GM19452 (cell line): ENCODE measurements around the gene FNIP2.
A peak's percentile ranks its signal among the peaks of the same experiment; 100 is the strongest.
"Not testable (repeated sequence)": the region's sequence is repeated elsewhere in the genome, so short reads cannot be mapped to it uniquely, and the experiment has no call there.

ENCODE experiments used
- ATAC-seq: cut with Tn5 transposase; IDR thresholded peaks from one replicate; pipeline ENCODE4 v1.9.1; 2021; ENCODE audit not compliant: unreplicated experiment

Gene FNIP2

DNA sequence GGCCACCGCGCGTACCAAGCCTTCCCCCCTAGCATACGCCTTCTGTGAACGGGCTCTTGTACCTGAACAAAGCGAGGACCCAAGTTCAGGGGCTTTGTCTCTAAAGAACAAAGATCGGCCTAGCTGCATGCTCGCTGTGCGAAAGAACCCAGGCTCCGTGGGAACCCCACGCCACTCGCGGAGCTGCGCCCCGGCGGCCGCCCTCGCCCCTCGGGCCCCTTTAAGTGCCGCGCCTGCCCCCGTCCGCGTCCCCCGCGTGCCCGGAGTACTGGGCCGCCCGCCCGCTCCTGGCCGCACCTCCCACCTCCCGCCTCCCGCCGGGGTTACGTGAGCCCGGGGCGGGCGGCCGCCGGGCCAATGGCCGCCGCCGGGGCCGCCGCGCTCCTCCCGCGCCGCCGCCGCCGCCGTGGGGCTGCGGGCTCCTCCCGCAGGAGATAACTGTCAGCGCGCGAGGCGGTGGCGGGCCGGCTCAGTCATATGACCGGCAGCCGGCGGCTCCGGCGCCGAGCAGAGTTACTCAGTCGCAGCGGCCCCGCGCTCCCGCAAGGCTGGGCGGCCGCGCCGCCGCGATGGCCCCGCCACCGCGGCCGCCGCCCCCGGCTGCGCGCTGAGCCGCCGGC, at the start of gene FNIP2:
Gene FNIP2, plus strand, starts transcription at position 472 of the 620 bp plus-strand sequence. CDS start 187 bp downstream, outside the sequence.
- peak; percentile 77 for ATAC-seq

GRCh38 chr4:158721680-158722079, 47.1 kb upstream of the FNIP2 start:
- no peak for ATAC-seq

GRCh38 chr4:158722291-158722916, 46.4 kb upstream of the FNIP2 start:
- peak; percentile 7 for ATAC-seq

DNA sequence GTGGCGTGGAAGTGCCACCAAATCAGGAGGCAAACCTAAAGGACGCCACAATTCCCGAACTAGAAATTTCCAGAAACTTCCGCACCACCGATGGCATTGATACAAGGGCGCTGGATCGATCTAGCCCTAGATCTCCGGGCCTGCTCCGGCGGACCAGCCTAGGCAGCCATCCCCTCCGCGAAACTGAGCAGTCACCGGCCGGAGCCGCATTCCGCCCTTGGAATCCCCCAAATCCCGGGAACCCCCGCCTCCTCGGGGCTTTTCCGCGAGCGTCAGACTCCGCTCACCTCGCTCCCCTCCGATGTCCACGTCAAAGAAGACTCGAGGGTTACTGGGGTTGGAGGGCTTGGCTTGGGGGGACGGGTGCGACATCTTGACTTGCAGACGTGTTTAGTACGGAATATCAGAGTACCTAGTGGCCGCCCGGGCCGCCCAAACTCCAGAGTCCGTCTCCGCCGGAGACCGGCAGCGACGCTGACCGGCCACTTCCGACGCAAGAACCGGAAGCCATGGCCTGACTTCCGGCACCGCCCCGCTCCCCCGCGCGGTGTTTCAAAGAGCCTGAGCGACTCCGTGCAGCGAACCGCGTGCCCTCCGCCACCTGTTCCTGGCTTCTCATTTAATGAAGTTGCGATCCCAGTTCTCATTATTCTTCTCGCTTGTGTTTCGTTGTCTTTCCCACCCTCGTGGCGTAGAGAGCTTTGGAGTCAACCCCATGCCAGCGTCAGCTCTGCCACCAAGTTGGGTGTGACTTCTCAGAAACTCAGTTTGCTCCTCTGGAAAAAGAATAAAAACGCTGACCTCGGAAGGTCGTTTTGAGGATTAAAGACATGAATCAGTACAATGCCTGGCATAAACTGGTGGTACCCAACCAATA, 45.7 kb upstream of the FNIP2 start, which contains the start of gene PPID:
Gene PPID, minus strand, starts transcription at position 480 of the 877 bp plus-strand sequence. Its CDS starts 108 bp downstream, at position 372.
- ATAC-seq = peak; percentile 96

DNA sequence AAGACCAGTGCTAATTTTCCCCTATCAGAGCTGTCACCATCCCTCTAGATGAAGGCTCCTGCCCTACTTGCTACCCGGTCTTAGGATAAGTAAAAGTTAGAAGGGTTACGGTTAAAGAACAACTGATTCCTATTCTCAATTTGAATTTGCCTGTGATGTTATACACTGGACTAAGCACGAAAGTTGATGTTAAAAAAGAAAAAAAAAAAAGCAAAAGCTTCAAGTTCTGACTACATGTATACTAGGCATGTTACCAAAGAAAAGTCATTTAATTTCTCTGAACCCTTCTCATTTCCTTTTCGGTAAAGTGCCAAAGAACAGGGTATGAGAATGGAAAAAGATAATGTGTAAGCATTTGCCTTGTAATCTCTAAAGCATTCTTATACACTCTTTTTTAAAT, 44.2 kb upstream of the FNIP2 start:
- ATAC-seq = no peak

DNA sequence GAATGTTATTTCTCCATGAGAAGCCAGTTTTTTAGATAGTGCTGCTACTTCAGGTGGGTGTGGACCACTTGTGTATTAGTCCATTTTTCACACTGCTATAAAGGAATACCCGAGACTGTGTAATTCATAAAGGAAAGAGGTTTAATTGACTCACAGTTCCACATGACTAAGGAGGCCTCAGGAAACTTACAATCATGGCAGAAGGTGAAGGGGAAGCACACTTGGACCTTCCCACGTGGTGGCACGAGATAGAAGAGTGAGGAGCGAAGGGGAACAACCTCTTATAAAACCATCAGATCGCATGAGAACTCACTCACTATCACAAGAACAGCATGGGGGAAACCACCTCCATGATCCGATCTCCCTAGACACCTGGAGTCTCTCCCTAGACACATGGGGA, 42.2 kb upstream of the FNIP2 start:
- ATAC-seq = no peak

- ATAC-seq = no peak
Observed at GRCh38 chr4:158728236-158728635, 40.6 kb upstream of the FNIP2 start.

- peak; percentile 76 for ATAC-seq
Observed at GRCh38 chr4:158729716-158730559, 38.9 kb upstream of the FNIP2 start.

- no peak for ATAC-seq
Observed at GRCh38 chr4:158738866-158739265, 30.0 kb upstream of the FNIP2 start.

GRCh38 chr4:158739600-158739999, 29.2 kb upstream of the FNIP2 start:
- ATAC-seq = no peak

DNA sequence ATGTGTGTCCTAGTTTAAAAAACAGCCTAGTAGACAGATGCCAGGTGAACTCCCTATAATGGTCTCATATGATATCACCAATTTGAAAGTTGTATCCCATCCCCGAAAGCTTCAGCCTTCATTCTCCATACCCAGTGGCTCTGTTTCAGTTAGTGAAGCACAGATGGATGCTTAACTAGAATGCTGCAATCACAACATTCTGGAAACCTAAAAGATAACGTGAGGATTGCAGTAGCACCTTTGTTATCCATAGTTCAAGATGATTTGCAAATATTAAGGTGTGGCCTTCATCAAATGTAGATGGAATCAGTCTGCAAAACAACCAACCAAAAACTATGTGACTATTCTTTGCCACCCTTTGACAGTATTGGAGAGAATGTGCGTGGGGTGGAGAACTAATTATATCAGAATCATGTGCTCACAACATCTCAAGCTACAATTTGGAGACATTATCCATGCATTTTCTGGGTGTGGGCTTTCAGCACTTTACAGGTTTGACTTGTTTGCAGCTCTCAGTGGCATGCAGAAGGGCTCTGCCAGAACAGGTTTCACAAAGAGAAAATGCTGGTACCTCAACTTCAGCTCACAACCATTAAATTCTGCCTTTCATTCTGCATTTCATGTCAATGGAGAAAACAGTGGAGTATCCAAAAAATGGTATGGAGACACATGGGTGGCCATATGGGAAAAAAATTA, 27.4 kb upstream of the FNIP2 start:
- ATAC-seq = no peak

GRCh38 chr4:158746537-158746936, 22.3 kb upstream of the FNIP2 start:
- ATAC-seq = not testable (repeated sequence)

DNA sequence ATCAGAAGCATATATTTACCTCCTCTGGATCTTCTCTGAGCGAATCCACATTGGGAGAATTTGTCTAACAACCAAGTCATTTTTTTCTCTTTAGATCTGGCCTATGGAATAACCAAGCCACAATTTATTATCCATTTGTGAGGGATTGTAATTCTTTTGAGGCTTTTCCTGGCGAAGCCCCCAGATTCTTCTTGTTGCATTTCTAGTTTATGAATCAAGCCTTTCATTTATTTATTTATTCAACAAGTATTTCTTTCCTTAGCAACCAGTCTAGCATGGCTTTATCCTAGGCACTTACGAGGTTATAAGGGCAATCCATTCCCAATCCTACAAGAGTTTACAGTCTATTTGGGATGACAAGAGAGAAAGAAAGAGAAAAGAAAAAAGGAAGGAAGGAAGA, 18.4 kb upstream of the FNIP2 start:
- no peak for ATAC-seq

DNA sequence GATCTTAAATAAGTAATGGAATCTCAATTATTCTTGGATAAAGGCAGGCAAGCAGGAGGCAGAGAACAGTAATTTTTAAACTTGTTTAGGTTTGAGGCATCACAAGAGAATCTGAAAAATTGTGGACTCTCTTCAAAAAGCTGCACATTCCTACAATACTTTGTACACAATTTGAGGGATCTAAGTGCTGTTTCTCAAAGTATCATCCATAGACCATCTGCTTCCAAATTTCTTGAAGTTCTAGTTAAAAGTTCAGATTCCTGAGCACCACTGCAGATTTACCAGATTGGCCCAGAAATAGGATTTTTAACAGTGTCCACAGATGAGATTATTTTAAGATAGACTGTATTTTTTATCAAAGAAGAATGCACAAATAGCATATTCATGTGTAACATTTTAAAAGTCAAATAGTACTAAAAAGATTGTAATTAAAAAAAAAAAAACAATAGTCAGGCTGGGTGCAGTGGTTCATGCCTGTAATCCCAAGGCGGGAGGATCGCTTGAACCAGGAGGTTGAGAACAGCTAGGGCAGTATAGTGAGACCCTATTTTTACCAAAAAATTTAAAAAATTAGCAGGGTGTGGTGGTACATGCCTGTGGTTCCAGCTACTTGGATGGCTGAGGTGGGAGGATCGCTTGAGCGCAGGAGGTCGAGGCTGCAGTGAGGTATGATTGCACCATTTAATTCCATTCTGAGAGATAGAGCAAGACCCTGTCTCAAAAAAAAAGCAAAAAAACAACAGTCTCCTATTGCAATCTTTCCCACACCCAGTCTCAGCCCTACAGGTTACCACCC, 14.2 kb upstream of the FNIP2 start:
- ATAC-seq = no peak

DNA sequence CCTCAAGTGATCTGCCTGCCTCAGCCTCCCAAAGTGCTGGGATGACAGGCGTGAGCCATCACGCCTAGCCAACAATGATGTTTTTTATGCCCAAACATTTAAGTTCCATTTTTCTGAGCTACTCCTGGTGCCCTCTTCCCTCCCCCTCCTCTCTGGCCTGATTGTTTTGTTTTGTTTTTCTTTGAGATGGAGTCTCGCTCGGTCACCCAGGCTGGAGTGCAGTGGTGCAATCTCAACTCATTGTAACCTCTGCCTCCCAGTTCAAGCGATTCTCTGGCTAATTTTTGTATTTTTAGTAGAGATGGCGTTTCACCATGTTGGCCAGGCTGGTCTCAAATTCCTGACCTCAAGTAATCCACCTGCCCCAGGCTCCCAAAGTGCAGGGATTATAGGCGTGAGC, 13.0 kb upstream of the FNIP2 start:
- ATAC-seq = not testable (repeated sequence)

- ATAC-seq = no peak
Observed at GRCh38 chr4:158756588-158756987, 12.2 kb upstream of the FNIP2 start.

DNA sequence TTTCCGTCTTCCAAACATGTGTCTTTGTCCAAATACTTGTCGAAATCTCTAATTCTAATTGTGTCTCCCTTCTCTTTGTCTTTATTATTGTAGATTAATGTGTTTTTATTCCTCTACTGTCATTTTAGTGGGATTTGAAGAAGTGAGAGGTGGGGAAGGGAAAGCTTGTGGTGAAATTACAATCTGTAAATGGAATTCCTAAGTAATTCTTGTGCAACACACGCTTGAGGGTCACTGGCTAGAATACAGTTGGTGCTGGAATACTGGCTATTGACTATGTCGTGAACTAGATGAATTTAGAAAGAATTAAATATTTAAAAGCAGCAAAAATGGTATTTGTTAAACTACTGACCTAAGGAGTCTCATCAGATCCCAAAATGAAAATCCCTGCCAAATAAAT, 10.7 kb upstream of the FNIP2 start:
- ATAC-seq = no peak

DNA sequence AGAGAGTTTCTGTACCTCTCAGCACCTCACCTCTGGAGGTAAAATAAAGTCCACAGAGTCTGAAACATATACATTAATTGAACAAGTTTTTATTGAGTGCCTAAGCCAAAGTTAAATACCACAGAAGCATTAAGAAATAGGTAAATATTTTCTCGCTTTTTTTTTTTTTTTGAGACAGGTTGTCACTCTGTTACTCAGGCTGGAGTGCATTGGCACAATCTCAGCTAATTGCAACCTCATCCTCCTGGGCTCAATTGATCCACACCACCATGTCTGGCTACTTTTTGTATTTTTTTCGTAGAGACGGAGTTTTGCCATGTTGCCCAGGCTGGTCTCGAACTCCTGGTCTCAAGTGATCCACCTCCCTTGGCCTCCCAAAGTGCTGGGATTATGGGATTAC, 10.1 kb upstream of the FNIP2 start:
- ATAC-seq = no peak

GRCh38 chr4:158759539-158759938, 9.3 kb upstream of the FNIP2 start:
- not testable (repeated sequence) for ATAC-seq
